ENCODE data around the gene SMURF1. TPM values are rescaled to one million over a fixed set of nuclear protein-coding genes. Genes with fewer than 3 reads are reported as not detected.

SMURF1 gene
- total and polyA plus RNA-seq, 2 of the 8 experiments (the other 6 are each of a cell fraction or from before 2014, with no cell fraction given), result 9.6 to 24.5 TPM

DNA sequence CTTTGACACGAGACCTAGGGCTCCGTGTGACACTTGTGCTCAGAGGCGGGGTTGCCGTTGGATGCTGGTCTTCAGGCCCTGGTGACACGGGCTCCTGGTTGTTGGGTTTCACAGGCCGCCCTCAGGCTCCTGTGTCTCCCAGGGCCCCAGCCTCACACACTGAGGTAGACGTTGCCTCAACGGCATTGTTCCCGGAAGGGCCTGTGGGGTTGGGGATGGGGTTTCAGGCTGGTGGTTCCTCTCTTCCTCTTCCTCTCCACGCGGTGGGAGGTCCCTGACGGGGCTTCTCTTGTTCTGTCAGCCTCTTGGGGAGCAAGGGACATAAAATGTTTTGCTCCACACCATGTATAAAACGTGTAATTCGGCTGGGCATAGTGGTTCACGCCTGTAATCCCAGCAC lies 140.5 kb downstream of the SMURF1 start (continued):
- TF ChIP-seq, protein P1, sequence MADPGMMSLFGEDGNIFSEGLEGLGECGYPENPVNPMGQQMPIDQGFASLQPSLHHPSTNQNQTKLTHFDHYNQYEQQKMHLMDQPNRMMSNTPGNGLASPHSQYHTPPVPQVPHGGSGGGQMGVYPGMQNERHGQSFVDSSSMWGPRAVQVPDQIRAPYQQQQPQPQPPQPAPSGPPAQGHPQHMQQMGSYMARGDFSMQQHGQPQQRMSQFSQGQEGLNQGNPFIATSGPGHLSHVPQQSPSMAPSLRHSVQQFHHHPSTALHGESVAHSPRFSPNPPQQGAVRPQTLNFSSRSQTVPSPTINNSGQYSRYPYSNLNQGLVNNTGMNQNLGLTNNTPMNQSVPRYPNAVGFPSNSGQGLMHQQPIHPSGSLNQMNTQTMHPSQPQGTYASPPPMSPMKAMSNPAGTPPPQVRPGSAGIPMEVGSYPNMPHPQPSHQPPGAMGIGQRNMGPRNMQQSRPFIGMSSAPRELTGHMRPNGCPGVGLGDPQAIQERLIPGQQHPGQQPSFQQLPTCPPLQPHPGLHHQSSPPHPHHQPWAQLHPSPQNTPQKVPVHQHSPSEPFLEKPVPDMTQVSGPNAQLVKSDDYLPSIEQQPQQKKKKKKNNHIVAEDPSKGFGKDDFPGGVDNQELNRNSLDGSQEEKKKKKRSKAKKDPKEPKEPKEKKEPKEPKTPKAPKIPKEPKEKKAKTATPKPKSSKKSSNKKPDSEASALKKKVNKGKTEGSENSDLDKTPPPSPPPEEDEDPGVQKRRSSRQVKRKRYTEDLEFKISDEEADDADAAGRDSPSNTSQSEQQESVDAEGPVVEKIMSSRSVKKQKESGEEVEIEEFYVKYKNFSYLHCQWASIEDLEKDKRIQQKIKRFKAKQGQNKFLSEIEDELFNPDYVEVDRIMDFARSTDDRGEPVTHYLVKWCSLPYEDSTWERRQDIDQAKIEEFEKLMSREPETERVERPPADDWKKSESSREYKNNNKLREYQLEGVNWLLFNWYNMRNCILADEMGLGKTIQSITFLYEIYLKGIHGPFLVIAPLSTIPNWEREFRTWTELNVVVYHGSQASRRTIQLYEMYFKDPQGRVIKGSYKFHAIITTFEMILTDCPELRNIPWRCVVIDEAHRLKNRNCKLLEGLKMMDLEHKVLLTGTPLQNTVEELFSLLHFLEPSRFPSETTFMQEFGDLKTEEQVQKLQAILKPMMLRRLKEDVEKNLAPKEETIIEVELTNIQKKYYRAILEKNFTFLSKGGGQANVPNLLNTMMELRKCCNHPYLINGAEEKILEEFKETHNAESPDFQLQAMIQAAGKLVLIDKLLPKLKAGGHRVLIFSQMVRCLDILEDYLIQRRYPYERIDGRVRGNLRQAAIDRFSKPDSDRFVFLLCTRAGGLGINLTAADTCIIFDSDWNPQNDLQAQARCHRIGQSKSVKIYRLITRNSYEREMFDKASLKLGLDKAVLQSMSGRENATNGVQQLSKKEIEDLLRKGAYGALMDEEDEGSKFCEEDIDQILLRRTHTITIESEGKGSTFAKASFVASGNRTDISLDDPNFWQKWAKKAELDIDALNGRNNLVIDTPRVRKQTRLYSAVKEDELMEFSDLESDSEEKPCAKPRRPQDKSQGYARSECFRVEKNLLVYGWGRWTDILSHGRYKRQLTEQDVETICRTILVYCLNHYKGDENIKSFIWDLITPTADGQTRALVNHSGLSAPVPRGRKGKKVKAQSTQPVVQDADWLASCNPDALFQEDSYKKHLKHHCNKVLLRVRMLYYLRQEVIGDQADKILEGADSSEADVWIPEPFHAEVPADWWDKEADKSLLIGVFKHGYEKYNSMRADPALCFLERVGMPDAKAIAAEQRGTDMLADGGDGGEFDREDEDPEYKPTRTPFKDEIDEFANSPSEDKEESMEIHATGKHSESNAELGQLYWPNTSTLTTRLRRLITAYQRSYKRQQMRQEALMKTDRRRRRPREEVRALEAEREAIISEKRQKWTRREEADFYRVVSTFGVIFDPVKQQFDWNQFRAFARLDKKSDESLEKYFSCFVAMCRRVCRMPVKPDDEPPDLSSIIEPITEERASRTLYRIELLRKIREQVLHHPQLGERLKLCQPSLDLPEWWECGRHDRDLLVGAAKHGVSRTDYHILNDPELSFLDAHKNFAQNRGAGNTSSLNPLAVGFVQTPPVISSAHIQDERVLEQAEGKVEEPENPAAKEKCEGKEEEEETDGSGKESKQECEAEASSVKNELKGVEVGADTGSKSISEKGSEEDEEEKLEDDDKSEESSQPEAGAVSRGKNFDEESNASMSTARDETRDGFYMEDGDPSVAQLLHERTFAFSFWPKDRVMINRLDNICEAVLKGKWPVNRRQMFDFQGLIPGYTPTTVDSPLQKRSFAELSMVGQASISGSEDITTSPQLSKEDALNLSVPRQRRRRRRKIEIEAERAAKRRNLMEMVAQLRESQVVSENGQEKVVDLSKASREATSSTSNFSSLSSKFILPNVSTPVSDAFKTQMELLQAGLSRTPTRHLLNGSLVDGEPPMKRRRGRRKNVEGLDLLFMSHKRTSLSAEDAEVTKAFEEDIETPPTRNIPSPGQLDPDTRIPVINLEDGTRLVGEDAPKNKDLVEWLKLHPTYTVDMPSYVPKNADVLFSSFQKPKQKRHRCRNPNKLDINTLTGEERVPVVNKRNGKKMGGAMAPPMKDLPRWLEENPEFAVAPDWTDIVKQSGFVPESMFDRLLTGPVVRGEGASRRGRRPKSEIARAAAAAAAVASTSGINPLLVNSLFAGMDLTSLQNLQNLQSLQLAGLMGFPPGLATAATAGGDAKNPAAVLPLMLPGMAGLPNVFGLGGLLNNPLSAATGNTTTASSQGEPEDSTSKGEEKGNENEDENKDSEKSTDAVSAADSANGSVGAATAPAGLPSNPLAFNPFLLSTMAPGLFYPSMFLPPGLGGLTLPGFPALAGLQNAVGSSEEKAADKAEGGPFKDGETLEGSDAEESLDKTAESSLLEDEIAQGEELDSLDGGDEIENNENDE (IDR thresholded peaks at IDR 0.05; ENCODE audit: insufficient replicate concordance, low read length), result no peak
- no peak for TF ChIP-seq RBBP5 (IDR thresholded peaks at IDR 0.05; ENCODE audit: borderline replicate concordance, low read depth, low read length)

Measured in H1 (cell line).